Dermis microvascular lymphatic vessel endothelial cell (primary cell): ENCODE results near the gene SMARCA4. TPM values are rescaled to one million over a fixed set of nuclear protein-coding genes. Genes with fewer than 3 reads are reported as not detected.

Experiments used
- DNase-seq, 2 donors: peaks; one replicate each; pipeline versions ENCODE4 v3.0.0 to v3.0.0-alpha.2; 2010; ENCODE audit warnings: low read depth in 2 of 2
- total RNA-seq: library from RNA; depleted of rRNA; stranded (reverse); fragments of >200 nt; gene quantifications from 2 replicates; pipeline ENCODE4 v1.2.1, GENCODE V29; 2014

SMARCA4 gene
- 50.1 and 77.0 TPM in 2 replicates for total RNA-seq

DNA sequence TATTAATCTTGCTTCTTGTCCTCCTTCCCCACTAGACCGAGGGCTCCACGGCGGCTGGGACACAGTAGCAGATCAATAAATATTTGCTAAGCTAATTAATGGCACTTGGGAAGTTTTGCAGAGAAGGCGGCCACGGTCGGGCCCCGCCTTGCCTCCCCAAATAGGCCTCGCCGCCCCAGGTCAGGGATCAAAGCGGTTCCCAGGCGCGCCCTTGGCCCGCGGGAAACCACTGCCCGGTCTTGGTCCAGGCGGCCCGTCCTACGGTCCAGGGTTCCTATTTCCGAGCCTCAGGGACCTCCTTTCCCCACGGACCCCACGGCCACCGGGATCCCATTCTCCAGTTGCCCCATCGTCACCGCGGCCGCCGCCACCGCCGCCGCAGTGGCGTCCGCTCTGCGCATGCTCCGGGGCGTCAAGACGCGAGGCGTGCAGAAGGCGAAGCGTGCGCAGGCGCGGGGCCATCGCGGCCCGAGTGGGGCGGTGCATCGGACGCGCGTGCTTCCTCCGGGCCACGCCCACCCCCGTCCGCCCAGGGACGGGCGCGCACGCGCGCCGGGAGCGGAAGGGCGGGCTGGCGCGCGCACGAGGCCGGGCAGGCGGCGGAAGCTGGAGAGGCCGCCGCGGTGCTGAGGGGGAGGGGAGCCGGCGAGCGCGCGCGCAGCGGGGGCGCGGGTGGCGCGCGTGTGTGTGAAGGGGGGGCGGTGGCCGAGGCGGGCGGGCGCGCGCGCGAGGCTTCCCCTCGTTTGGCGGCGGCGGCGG, at the start of gene SMARCA4:
Gene SMARCA4, plus strand, starts transcription at position 717 of the 759 bp plus-strand sequence. CDS start 23,122 bp downstream, outside the sequence.
- DNase-seq, result peak; percentile 94 to 97

DNA sequence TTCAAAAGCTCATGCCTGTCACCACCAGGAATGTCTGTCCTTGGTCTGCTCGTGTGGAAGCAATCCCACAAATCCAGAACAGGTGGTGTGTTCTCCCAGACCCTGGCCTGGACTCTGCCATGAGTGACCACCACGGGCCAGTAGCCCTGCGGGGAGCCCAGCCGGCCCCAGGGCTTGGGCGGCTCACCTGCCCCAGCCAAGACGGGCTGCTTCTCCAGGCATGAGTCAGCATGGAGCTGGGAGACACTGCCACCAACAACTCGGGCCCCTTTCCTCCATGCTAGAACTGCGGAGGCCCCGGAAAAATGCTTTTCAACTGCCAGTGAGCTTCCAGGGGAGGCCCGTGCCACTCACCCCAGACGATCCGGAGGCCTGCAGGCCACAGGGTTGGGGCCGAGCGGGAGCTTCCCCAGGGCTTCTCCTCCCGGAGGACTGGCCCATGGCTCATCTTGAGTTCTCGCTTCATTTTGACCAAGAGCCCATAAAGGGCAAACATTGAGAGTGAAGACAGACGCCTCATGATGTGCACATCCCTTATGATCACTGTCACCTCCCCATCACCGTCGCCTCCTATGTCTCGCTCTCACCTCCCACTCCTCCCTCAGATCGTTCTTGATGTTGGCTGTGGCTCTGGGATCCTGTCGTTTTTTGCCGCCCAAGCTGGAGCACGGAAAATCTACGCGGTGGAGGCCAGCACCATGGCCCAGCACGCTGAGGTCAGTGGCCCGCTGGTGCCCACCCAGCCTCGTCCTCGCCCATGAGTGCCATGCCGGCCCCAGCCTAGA, 49.1 kb upstream of the SMARCA4 start:
- no peak for DNase-seq

DNA sequence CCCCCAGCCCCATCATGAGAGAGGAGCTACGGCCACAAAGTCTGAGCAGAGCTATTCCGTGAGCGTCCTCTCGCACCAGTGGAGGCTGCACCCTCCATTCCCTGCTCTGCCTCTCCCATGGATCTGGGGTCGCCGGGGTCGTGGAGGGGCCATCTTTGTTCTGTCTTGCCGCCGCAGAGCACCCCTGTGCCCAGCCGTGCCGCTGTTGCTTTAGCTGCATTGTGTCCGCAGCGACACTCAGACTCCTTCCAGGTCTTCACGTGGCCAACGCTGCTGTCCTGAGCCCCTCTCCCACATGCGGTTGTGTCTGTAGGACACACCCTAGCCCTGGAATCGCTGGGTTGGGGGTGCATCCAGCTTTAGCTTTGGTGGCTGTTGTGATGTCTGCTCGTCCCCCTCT, 48.2 kb upstream of the SMARCA4 start:
- no peak for DNase-seq

DNA sequence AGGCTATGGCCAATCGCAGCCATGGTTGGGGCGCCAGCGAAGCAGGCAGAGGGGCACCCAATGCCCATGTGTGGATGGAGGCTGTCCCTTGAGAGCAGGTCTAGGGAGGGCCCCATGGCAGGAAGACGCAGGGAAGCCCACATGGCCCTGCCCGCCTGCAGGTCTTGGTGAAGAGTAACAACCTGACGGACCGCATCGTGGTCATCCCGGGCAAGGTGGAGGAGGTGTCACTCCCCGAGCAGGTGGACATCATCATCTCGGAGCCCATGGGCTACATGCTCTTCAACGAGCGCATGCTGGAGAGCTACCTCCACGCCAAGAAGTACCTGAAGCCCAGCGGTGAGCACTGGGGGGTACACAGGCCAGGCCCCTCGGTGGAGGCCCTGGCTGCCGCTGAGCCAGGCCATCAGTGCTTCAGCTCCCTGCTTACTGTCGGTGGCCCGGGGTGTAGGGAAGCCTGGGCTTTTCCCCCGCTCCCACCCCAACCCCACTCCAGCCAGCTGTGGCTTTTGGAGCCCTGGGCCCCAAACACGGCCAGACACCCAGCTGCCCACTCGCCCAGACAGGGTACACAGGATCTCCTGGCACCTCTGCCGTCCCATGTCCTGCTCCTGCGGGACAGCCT, 47.0 kb upstream of the SMARCA4 start:
- DNase-seq, result no peak

DNA sequence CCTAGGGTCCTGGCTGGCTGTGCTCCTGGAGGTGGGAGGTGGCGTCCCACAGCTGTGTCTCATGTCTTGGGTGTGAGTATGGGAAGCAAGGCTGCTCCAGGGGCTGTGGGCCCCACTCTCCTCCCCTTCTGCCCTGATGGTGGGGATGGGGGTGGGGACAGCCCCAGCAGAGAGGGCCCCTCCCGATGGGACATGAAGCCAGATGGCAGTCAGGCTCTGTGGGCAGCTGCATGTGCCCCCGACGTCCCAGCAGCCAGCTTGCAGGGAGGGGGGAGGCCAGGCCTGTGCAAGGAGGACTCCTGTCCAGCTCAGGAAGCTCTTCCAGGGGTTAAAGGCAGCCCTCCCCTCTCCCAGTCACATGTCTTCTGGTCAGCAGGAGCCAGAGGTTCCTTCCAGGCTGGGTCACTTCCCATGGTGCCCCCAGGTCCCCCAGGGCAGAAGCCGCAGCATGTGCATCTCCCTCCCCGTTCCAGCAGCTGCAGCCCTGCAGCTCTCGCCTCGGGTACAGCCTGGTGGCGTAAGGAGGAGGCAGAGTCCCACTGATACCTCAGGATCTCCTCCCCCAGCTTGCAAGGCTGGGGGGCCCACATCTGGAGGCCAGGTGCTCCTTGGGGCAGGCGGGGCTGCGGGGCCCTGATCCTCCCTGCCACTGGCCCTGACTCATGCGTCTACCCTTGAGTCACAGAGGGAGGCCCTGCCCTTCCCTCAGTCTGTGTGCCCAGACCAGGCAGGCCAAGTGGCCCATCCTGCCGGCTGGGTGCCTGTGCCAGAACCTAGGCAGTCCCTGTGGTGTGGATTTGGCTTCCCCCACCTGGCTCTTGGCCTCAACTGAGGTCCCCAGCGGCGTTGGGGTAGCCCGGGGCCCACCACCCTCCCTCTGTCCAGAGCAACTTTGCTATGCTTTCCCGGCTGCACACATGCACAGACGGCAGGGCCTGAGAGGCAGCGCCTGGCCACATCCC, 45.4 kb upstream of the SMARCA4 start:
- DNase-seq, result no peak

DNA sequence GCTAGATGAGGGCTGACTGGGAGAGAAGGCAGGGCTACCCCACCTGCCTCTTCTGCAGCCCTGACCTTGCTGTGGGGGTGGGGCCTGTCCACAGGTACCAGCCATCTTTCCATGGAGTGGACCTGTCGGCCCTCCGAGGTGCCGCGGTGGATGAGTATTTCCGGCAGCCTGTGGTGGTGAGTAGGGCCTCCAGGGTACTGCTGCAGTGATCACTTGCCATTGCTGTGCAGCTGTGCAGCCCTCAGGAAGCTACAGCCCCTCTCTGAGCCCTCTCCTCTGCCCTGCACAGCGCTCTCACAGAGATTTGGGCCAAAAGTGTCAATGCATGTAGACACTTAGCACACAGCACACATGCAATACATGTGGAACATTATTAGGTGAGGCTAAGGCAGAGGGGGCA, 44.2 kb upstream of the SMARCA4 start:
- no peak for DNase-seq

DNA sequence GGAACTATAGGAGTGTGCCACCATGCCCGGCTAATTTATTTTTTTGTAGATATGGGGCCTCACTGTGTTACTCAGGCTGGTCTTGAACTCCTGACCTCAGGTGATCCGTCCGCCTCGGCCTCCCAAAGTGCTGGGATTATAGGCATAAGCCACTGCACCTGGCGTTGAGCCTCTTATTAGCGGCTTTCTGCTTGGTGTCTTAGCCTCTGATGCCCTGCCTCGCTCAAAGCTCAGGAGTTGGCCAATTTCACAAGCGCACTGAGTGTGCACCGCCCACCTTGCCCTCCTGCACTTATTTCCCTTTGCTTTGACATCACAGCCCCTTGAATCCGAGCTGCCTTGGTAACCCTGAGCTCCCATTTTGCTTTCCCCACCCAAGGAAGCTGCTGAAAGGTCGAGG, 42.5 kb upstream of the SMARCA4 start:
- DNase-seq, result no peak

DNA sequence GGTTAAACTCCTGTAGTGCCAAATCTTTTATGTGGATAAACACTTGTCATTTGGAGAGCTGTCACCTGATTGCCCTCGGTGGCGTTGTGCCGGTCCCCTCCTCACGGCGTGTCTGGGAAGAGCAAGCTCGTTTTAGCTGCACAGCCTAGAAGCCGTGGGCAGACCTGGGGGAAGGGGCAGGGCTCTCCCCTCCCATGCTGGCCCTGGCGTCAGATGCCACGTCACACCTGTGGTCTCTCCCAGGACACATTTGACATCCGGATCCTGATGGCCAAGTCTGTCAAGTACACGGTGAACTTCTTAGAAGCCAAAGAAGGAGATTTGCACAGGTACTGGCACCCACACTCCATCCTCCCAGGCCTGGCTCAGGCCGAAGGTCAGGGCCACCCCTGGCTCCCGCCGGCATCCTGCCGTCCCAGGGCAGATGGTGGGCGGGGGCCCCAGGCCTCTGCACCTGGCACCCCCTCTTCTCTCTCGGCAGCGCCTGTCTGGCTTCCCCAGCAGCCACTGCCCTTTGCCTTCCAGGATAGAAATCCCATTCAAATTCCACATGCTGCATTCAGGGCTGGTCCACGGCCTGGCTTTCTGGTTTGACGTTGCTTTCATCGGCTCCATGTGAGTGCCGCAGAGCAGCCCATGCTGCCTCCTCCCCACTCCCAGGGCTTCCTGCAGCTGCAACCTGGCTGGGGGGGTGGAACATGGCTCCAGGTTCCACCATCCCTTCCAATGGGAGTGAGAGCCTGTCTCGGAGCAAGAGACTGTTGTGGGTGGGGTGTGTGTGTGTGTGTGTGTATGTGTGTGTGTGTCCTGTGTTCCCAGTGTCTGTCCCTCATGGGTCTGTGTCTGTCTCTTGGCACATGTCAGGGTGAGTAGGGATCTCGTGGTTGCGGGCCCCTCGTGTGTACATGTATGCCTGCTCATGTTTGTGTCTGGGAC, 41.2 kb upstream of the SMARCA4 start:
- no peak for DNase-seq

DNA sequence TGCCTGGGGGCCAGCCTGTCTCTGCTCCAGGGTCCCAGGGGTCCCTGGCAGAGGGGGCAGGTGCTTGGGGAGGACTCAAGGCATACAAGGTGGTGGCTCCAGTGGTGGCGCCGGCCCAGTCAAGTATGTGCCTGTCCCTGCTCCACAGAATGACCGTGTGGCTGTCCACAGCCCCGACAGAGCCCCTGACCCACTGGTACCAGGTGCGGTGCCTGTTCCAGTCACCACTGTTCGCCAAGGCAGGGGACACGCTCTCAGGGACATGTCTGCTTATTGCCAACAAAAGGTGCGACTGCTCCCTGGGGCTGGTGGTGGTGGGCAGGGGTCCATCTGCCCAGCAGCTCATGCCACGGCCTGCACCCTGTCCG, 40.6 kb upstream of the SMARCA4 start:
- no peak for DNase-seq

DNA sequence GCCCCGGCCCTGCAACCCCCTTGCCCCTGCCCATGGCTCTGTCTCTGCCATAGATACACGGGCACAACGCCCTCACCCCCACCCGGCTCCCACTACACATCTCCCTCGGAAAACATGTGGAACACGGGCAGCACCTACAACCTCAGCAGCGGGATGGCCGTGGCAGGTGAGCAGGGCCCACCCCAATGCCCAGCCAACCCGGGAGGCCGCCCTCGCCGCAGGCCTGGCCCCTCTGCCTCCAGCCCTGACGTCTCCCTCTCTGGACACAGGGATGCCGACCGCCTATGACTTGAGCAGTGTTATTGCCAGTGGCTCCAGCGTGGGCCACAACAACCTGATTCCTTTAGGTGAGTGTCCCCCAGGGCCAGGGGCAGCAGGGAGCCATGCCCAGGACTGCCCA, 40.0 kb upstream of the SMARCA4 start:
- no peak for DNase-seq

DNA sequence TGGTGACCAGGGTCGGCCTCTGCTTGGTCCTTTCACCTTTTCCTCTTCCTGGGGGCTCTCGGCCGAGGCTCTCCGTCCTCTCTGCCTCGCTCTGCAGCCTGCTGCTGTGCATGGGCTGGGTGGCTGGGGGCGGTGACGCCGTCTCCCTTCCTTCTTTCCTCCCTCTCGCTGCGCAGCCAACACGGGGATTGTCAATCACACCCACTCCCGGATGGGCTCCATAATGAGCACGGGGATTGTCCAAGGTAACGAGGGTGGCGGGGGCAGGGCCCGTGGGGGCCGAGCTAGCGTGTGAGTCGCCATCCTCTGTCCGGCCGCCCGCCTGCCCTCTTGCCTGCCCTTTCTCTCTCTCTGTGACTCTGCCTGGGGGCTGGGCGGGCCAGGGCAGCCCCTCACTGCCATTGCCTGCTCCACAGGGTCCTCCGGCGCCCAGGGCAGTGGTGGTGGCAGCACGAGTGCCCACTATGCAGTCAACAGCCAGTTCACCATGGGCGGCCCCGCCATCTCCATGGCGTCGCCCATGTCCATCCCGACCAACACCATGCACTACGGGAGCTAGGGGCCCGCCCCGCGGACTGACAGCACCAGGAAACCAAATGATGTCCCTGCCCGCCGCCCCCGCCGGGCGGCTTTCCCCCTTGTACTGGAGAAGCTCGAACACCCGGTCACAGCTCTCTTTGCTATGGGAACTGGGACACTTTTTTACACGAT, 39.5 kb upstream of the SMARCA4 start:
- DNase-seq, result no peak

DNA sequence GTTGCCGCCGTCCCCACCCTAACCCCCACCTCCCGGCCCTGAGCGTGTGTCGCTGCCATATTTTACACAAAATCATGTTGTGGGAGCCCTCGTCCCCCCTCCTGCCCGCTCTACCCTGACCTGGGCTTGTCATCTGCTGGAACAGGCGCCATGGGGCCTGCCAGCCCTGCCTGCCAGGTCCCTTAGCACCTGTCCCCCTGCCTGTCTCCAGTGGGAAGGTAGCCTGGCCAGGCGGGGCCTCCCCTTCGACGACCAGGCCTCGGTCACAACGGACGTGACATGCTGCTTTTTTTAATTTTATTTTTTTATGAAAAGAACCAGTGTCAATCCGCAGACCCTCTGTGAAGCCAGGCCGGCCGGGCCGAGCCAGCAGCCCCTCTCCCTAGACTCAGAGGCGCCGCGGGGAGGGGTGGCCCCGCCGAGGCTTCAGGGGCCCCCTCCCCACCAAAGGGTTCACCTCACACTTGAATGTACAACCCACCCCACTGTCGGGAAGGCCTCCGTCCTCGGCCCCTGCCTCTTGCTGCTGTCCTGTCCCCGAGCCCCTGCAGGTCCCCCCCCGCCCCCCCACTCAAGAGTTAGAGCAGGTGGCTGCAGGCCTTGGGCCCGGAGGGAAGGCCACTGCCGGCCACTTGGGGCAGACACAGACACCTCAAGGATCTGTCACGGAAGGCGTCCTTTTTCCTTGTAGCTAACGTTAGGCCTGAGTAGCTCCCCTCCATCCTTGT, 38.8 kb upstream of the SMARCA4 start:
- no peak for DNase-seq

DNA sequence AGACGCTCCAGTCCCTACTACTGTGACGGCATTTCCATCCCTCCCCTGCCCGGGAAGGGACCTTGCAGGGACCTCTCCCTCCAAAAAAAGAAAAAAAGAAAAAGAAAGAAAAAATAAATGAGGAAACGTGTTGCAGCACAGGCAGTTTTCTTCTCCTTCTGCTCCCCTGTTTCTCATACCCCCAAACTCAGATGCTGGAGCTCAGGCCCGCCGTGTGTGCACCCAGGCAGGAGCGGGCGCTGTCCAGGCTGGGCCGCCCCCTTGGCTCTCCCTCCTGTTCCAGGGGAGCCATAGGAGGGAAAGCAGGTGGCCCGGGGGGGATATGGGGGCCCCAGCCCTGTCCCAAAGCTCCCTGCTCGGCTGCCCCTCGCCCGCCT, 38.2 kb upstream of the SMARCA4 start:
- no peak for DNase-seq

DNA sequence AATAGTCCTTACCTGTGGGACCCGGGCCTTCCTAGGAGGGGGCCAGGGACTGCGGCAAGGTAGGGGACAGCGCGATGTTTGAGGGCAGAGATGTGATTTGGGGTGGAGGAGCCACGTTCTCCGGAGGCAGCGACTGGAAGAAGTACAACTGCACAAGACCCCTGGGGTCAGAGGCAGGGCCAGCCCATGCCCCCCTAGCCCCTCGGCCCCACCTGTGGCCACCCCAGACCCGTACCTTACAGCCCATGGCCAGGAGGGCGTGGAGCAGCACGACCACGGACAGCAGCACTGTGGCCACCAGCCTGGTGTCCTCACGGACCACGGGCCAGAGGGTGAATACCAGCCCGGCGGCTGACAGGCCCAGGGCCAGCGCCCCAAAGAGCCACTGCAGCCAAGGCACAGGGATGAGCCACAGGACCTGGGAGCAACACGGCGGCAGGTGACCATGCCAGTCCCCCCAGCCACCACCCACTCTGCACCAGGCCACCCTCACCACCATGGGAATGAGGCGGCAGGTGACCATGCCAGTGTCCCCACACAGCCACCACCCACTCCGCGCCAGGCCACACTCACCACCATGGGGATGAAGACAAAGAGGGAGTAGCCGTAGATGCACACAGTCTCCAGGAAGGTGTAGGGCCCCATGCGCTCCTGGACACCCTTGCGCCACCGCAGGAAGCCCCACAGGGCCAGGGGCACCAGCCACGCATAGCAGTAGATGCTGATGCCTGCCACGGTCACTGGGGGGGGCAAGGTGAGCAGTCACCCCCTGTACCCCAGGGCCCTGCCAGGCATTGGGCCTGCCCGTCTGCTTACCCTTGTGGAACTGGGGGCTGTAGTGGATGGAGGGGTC, 37.3 kb upstream of the SMARCA4 start:
- no peak for DNase-seq

DNA sequence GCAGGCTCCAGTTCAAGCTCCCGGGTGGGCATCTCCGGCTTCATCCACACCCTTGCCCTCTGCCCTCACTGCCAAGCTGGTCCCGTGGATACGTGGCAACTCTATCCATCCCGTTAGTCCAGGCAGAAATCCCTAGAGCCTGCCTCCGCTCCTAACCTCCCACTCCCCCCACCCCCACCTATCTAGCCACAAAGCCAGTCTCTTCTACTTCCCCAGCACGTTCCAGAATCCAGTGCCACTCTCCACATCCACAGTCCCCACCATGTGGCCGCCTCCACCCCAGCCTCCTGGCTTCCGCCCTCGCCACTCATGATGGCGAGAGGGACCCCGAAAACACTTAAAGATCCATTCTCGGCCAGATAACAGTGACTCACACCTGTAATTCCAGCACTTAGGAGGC, 36.2 kb upstream of the SMARCA4 start:
- no peak for DNase-seq

DNA sequence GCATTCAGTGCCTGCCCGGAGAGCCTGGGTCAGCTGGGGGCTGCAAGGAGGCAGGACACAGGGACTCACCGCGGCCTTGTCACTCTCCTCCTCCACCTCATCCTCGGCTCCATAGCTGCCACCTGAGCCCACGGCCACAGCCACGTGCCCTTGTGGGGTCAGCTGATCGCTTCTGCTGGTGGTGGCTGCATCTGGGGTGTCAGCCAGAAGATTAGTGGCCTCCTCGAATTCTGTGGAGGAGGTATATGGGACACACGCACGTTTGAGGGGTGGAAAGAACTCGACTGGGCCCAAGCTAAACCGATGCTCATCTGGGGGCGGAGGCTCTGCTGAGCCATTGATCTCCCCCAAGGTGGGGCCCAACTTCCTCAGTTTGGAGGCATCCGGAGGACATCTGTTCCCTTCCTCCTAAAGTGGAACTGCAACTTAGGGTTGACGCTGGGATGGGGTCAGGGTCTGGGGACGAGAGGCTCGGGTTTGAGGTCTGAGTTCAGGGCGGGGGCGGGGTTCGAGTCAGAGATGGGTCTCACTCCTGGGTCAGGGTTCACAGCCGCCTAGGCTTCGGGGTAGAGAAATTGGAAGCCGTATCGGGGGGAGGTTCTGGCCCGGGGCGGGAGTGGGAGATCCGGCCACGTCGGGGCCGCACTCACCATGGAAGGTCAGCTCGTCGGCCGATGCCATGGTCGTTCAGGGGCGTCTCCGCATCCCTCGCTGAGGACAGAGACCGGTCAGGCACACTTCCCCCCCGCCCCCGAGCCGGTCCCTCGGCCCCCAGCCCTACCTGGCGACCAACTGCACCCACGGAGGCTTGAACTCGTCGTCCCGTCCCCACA, 32.9 kb upstream of the SMARCA4 start:
- no peak for DNase-seq
